HG03095 (cell line): ENCODE results near the gene EZR.
"Not testable (repeated sequence)": the region's sequence is repeated elsewhere in the genome, so short reads cannot be mapped to it uniquely, and the experiment has no call there.

Source experiments
- ATAC-seq: cut with Tn5 transposase; IDR thresholded peaks from one replicate; pipeline ENCODE4 v1.9.1; 2021; ENCODE audit warnings: moderate library complexity; ENCODE audit not compliant: unreplicated experiment

EZR gene

GRCh38 chr6:158799051-158799792, 19.9 kb downstream of the EZR start:
- ATAC-seq = no peak

- ATAC-seq = no peak
These were observed 20.9 kb downstream of the EZR start for GRCh38 chr6:158798311-158798710.

DNA sequence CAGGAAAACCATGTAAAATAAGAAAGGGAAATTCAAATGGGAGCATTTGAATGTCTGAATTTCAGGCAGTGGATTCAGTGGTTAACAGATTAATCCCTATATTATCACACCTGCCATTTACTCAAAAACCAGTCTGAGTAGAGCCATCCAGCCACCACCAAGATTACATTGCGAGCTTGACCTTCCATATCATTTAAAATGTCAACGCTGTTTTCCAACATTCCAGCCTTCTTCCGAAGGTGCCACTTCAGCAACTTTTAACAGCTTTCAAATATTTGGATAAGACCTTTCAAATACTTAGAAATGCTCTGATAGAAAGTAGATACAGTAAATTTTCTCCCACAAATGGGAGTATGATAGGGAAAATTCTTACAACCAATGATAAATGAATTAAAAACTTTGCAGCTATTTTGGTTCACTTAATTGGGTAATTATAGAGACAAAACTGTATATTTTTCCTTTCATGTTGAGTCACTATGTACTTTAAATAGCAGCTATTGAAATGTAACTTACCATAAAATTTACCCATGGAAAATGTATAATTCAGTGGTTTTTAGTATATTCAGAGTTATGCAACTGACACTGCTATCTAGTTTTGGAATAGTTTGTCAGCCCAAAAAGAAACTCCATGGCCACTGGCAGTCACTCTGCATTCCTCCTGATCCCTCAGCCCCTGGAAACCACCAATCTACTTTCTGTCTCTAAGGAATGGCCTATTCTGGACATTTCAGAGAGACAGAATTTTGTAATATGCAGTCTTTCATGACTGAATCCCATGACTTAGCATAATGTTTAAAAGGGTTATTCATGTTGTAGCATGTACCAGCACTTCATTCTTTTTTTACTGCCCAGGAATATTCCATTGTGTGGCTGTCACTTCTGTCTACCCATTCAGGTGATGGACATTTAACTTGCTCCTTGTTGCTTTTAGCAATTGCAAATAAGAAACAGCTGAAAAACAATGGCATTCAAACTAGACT, 21.5 kb downstream of the EZR start:
- ATAC-seq = no peak

DNA sequence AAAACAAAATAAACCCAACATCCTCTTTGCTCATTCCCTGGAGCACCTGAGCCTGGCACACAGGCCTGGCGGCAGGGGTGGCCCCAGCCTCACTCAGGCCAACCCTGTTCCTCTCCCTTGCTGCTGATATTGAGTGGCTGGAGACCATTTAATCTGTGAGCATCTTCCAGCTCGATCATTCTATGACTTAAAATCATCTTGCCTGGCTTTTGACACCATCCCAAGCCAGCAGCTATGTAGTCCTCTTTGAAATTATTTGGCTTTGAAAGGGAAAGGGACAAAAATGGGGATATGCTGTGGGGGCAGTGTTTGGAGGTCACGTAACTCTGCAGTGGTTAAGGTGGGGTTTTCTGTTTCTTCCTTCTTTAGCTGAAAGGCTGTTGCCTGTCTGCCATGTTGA, 22.8 kb downstream of the EZR start:
- ATAC-seq = no peak

DNA sequence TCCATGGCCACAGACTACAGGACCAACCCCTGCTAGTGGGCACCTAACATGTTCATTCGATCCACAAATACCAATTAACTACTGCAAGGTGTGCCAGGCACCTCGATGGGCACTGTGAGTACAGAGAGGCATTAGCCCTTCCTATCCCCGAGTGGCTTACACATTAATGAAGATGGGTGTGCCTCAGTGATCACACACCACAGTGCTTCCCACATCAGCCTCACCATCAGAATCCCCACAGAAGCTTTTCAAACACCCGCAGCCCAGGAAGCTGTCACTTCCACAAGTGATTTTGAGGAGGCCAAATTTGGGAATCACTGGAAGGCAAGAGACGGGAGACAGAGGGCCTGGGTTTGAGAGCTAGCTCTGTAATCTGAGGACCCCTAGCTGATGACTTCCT, 23.7 kb downstream of the EZR start:
- ATAC-seq = no peak

DNA sequence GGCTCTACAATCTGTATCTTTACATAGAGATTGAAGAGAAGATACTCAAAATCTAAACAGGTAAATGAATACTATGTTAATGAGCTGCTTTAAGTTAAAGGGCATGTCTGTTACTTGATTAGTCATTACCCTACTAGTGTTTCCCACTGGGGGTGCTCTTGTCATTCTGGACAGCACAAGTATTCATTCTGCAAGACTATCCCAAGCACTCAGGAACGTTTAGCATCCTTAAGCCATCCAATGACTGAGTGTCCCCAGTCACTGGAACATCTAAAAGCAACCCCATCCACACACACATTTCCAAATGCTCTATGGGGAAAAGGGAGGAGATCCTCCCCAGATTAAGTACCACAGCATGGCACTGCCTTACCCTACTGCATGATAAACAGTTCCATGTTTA, 25.7 kb downstream of the EZR start:
- ATAC-seq = no peak

GRCh38 chr6:158792505-158792904, 26.7 kb downstream of the EZR start:
- not testable (repeated sequence) for ATAC-seq

GRCh38 chr6:158791274-158791855, 27.8 kb downstream of the EZR start:
- ATAC-seq = no peak

DNA sequence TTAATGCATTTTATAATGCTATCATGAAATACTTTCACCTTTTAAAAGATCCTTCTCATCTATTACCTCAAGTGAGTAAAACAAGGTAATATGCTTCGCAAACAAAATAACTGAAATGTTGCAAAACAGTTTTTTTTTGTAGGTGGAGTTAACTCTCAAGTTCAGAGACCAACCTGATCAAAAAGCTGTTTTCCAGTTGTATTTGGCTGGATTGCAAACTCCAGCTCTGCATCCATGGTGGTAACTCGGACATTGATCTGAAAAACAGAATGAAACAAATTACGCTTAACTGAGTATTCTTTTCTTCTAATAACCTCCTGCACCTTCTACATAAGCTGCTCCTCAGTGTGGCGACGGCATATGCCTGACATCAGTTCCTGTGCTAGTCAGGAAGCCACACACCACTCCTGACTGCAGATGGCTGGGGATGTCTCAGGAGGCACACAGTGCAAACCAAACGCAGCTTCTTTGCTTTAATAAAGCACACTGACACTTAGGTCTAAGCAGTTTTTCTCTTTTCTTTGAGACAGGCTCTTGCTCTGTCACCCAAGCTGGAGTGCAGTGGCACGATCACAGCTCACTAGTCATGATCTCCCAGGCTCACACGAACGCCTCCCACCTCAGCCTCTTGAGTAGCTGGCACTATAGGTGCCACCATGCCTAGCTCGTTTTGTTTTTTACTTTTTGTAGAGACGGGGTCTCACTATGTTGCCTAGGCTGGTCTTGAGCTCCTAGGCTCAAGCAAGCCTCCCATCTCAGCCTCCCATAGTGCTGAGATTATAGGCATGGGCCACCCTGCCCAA, 29.9 kb downstream of the EZR start:
- ATAC-seq = no peak

DNA sequence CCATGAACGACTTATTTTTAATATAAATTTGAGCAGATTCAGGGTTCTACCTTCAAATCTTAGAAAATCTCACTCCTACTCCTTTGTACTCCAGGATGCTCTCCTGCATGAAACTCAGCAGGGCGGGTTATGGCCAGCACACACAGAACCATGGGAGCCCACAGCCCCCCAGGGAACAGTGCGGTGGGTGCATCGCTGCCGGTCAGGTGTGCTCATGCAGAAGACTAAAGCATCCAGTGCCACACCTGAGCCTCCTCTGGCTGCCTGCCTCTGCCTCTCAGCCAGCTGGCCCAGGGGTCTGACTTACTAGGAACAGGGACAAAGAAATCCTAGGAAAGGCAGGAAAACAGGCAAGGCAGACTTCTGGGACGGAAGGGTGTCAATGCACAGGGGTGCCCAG, 31.8 kb downstream of the EZR start:
- no peak for ATAC-seq

DNA sequence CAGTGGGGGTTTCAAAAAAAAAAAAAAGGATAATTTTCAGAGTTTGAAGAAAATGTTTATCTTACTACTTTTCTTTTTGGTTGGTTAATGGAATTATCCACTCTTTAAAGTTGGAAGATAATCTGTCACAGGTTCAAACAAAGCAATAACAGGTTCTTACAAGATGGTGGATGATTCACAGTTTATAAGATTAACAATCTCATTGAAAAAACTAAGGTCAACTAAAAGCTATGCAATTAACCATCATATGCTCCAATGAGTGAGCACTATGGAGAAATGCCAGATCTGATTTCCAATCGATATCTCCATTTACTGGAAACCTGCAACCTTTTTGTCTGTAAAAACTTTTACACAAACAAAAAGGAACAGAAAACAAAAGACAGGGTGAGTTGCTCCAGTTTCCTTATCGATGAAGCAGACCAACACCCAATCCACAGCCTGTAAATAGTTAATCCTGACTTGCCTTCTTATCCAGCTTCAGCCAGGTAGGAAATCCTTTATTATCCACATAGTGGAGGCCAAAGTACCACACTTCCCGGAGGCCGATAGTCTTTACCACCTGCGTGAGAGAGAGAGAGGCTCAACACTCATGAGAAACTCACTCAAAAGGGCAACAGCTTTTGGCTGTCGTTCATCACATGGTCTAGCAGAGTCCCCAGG, 32.4 kb downstream of the EZR start:
- ATAC-seq = no peak

GRCh38 chr6:158785036-158785435, 34.1 kb downstream of the EZR start:
- ATAC-seq = no peak

DNA sequence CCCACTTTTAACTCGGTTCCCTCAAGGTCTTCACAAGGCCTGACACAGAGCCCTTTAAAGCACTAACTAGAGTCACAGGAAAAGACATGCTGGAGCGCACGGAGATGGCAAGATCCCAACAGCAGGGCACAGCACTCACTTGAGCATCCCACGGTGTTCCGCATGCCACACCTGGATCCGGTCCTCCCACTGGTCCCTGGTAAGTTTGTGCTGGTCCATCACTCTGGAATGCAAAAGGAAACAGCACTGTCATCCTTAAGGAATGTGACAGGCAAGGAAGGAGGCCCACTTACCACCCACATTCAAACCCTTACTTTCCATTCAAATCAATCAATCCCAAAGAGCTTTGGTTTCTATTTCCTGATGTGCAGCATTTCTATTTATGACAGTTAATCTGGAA, 34.7 kb downstream of the EZR start:
- ATAC-seq = no peak

DNA sequence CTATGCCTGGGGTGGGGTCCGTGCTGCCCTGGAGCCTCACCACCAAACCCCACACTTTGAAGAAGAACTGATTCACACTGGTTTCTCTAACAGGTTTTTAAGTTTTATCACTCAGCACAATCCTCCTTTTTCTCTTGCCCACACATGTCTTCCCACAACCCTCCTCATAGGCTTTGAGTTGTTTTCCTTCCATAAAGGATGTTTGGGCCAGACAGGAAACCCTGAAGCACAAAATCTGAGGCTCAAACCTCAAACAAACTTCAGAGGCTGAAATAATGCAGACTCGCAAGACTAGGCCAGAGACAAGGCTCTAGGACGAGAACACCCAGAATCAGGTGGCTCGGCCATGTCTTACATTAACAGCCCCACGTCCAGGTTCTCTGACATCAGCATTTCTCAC, 35.3 kb downstream of the EZR start:
- ATAC-seq = no peak

GRCh38 chr6:158783167-158783450, 36.1 kb downstream of the EZR start:
- no peak for ATAC-seq

- ATAC-seq = no peak
These were observed 36.6 kb downstream of the EZR start for GRCh38 chr6:158782432-158783166.

- no peak for ATAC-seq
These were observed 37.3 kb downstream of the EZR start for GRCh38 chr6:158781692-158782373.

DNA sequence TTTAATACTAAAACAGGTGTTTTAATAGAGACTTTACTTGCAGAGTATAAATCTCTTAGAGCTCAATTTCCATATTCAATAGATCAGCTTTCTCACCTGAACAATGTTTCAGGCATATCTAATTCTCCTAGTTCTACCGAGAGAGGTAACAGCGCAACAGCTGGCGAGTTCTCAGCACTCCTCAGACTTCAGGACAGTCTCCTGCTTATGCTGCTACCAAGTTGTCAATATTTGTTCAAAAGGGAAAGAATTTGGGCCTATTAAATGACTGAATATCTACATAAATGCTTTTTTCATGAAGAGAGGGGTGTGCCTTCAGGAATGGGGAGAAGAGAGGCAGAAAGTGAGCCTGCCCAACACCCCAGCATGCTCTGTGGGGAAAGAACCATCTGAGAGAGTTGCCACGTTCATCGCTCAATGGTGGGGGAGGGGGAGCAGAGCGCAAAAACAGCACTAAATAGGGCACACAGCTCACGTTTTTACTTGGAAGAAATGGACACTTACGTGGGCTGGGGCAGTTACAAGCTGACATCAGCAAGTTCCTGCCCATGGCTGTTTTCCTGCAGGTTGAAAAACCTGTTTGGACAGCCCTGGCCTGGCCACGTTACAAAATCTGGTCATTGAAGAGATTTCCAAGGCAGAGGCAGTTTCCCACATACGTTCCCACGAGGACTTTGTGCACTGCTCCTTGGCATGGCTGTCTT, 38.0 kb downstream of the EZR start:
- no peak for ATAC-seq
